Measurements from ENCODE around the gene F2RL3.
A peak's percentile ranks its signal among the peaks of the same experiment; 100 is the strongest.

Gene F2RL3

DNA sequence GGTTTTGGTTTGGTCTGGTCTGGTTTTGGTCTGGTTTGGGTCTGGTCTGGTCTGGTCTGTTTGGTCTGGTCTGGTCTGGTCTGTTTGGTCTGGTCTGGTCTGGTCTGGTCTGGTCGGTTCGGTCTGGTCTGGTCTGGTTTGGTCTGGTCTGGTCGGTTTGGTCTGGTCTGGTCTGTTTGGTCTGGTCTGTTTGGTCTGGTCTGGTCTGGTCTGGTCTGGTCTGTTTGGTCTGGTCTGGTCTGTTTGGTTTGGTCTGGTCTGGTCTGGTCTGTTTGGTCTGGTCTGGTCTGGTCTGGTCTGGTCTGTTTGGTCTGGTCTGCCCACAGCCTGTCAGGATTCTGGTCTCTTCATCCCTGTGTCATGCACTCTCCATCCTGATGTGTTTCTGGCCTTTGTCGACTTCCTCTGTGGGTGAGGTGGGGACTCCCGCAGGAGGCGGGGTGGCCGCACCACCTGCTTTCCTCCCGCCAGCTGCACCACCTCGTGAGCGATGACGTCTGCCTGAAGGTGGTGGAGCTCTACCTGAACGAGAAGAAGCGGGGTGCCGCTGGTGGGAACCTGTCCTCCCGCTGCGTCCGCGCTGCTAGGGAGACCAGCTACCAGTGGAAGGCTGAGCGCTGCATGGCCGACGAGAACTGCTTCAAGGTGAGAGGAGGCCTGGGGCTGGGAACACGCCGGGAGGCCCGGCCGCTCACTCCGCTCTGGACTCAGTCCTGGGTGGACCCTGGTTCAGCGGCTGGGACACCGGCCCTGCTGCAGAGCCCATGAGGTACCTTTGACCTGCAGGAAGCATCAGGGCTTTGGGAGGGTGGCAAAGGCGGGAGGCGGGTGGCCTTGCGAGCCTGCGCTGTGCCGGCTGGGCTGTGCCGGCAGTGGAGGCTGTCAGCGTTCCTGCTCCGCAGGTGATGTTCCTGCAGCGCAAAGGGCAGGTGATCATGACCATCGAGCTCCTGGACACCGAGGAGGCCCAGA is 12.9 kb upstream of the F2RL3 start:
- DNase-seq (ENCODE audit: low spot score) = no peak

DNA sequence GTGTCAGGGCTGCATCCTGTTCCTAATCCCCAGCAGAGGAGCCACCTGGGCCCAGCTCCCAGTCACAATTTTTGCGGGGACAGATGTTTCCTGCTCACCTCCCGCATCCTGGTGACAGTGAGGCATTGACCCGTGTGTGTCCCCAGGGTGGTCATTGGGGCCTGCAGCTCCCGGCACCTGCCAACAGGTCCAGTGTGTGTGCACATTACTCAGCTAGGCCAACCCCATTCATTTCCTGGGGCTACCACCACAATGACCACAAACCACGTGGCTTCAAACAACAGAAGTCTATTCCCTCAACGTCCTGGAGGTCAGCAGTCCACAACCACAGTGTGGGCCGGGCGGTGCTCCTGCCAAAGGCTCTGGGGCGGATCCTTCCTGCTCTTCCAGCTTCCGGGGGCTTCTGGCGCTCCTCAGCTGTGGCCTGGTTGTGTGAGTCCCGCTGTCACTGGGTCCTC is 11.9 kb upstream of the F2RL3 start:
- no peak for DNase-seq (ENCODE audit: low spot score)

DNA sequence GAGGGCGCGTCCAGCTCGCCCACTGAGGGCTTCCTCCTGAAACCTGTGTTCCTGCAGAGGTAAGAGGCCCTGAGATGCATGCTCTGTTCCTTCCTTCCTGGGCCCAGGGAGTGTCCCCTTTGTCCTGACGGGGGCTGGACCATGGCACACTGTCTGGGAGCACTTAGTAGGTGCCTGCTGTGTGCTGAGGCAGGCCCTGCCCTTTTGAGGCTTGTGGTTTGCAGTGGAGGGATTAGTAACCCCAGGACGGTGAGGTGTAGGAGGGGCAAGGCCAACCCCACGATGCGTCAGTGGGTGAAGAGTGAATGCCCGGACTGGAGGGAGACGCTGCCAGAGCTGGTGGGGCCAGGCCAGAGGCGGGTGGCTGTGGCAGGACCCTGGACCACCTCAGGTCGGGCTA is 11.2 kb upstream of the F2RL3 start:
- DNase-seq (ENCODE audit: low spot score) = no peak

DNA sequence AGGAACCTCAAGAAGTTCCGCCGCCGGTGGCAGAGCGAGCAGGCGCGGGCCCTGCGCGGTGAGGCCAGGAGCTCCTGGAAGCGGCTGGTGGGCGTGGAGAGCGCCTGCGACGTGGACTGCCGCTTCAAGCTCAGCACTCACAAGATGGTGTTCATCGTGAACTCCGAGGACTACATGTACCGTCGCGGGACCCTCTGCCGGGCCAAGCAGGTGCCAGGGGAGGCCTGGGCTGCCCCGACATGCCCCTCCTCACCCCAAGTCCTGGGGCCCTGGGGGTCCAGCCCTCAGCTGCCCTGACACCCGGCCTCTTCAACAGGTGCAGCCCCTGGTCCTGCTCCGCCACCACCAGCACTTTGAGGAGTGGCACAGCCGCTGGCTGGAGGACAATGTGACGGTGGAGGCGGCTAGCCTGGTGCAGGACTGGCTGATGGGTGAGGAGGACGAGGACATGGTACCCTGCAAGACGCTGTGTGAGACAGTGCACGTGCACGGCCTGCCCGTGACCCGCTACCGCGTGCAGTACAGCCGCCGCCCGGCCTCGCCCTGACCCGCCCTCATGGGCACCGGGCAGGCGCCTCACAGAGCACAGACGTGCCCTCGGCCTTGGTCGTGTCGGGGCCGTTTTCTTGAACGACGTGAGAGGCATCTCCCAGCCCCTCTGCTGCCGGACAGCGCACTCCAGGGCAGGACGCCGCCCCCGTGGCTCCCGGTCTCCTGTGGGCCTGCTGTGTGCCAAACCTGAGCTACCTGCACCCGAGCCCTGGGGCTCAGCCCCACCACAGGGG is 10.4 kb upstream of the F2RL3 start:
- DNase-seq (ENCODE audit: low spot score) = no peak

DNA sequence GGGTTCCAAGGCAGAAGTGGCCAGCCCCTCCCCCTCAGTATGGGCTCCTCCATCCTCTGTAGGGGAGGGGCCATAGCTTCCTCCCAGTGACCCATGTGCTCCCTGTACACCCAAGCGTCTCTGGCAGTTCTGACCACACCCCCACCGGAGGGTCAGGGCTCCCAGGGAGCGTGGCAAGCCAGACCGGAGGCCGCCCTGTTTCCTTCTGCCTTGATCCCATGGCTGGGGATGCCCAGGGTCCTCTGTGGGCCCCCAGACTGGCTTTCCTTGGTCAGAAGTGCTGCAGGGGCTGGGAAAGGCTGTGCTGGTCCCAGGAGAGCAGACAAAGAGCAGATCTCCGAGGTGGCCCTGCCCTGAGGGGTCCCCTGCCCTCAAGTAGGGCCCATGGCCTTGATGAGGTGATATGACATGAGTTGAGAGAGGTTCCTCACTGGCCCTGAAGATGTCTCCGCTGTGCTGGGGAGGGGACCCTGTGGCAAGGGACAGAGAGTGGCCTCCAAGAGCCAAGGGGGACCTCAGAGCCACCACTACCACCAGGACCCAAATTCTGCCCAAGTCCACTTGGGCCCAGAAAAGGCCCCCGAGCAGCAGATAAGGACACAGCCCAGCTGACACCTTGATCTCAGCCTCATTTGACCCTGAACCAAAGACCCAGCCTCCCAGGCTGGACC is 7.8 kb upstream of the F2RL3 start:
- no peak for DNase-seq (ENCODE audit: low spot score)

DNA sequence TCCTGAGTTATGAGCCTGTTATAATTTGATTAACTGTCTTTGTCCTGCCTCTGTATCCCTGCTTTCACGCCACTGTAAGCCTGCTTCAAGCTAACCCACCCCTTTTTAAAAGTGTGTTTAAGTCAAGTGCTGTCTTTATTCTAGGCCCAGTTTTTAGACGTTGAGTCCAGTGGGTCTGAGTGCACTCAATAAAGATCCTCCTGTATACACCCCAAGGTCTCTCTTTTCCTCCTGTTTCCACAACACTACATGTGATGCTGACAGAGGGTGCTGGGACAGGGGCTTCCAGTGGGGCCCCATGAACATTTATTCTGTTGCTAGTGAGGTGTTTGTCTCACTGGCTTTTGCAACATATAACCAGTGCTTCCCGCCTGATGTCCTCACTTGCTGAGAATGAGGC is 6.7 kb upstream of the F2RL3 start:
- no peak for DNase-seq (ENCODE audit: low spot score)

DNA sequence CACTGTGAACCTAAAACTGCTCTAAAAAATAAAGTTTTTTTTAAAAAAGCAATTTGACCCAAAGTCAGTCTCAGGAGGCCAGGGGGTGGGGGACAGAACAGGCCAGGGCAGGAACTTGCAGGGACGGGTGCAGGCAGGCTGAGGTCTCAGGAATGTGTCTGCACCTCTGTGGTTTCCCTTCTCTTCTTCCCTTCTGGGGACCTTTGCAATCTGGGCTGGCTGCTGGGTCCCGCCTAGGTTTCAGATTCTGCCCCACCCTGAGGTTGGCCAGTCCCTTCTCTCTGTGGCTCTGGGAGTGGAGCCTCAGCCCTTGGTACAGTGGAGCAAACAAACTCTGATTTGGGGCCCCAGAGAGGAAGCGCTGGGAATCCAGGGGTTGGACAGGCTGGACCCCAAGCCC is 5.3 kb upstream of the F2RL3 start:
- DNase-seq (ENCODE audit: low spot score) = no peak

DNA sequence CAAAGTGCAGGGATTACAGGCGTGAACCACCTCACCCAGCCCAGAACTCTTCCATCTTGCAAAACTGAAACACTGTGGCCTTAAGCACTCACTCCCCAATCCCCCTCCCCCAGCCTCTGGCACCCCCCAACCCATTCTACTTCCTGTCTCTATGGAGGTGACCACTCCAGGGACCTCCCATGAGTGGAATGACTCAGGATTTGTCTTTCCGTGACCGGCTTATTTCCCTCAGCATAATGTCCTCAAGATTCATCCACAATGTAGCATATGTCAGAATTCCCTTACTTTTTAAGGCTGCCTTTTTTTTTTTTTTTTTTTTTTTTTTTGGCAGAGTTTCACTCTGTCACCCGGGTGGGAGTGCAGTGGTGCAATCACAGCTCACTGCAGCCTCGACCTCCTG is 3.6 kb upstream of the F2RL3 start:
- no peak for DNase-seq (ENCODE audit: low spot score)

DNA sequence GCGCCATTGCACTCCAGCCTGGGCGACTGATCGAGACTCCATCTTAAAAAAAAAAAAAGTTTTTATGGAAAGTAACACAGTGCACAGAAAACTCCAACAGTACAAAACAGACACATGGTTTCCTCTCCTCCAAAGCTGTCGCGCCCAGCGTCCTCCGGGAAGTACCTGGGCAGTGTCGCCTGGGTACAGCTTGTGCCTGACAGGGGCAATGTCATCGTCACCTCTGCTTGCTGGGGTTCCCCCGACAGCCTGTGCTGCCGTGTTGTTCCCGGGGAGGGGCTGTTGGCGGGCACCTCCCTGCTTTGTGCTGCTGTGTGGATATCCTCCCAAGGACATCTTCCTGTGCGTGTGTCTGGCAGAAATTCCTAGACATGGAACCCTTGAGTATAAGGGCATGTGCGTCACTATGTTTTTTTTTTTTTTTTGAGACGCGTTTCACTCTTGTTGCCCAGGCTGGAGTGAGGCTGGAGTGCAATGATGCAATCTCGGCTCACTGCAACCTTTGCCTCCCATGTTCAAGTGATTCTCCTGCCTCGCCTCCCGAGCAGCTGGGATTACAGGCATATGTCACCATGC is 2.4 kb upstream of the F2RL3 start:
- peak; percentile 51 for DNase-seq (ENCODE audit: low spot score)

DNA sequence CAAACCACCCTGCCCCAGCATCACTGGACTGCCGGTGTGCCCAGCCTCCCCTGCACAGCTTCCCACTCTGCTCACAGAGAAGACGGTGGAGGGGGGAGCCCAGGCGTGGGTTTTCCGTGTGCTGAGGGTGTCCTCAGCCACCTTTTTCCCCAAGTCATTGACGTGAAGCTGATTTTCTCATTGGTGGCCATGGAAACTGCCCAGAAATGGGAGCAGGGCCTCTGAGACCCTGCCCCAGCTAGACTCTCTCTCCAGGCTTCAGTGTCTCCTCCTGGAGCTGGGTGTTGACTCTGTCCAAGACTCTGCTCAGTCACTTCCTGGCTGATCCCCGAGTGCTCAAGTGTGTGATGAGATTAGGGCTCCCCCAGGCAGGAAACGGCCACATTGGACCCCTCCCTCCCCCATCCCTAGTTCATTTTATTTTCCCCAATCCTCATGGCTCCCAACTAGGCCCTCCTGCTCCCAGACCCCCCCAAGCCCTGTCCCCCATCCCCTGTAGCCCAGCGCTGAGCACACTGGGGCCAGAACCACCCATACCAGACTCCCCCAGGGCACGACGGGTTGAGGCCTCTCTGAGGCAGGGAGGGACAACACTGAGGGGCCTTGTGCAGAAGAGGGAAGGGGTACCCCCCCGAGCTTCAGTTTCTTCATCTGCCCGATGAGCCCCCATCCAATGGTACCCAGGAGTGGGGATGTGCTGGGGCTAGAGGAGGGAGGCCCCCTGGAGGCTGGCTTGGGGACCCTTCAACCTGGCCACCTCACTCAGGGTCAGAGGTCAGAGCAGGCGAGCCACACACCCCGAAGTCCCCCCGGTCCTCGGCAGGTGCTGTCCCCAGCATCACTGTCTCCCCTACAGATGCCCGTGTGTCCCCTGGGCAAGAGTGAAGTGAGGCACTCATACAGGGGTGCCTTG is 1.2 kb upstream of the F2RL3 start:
- DNase-seq (ENCODE audit: low spot score) = no peak

DNA sequence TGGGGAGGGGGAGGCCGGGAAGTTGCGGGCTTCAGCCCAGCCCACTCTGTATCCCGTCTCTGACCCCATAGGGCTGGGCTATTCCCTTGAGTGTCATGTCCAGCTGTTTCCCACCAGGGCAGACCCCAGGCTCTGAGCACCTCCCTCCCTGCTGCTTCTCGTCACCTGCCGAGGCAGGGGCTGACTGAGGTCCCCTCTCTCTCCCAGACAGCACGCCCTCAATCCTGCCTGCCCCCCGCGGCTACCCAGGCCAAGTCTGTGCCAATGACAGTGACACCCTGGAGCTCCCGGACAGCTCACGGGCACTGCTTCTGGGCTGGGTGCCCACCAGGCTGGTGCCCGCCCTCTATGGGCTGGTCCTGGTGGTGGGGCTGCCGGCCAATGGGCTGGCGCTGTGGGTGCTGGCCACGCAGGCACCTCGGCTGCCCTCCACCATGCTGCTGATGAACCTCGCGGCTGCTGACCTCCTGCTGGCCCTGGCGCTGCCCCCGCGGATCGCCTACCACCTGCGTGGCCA is 625 bp downstream of the F2RL3 start:
- no peak for DNase-seq (ENCODE audit: low spot score)

DNA sequence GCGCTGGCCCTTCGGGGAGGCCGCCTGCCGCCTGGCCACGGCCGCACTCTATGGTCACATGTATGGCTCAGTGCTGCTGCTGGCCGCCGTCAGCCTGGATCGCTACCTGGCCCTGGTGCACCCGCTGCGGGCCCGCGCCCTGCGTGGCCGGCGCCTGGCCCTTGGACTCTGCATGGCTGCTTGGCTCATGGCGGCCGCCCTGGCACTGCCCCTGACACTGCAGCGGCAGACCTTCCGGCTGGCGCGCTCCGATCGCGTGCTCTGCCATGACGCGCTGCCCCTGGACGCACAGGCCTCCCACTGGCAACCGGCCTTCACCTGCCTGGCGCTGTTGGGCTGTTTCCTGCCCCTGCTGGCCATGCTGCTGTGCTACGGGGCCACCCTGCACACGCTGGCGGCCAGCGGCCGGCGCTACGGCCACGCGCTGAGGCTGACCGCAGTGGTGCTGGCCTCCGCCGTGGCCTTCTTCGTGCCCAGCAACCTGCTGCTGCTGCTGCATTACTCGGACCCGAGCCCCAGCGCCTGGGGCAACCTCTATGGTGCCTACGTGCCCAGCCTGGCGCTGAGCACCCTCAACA is 1.2 kb downstream of the F2RL3 start:
- no peak for DNase-seq (ENCODE audit: low spot score)

DNA sequence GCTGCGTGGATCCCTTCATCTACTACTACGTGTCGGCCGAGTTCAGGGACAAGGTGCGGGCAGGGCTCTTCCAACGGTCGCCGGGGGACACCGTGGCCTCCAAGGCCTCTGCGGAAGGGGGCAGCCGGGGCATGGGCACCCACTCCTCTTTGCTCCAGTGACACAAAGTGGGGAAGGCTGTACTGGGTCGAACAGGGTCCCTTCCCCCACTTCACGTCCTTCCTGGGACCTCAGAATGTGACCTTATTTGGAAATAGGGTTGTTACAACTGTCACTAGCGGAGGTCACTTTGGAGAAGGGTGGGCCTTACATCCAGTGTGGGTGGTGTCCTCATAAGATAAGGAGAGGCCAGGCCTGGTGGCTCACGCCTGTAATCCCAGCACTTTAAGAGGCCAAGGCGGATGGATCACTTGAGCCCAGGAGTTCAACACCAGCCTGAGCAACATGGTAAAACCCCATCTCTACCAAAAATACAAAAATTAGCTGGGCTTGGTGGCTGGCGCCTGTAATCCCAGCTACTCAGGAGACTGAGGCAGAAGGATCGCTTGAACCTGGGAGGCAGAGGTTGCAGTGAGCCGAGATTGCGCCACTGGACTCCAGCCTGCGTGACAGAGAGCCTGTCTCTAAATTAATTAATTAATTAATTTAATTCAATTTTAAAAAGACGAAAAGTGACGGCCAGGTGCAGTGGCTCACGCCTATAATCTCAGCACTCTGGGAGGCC is 1.8 kb downstream of the F2RL3 start:
- DNase-seq (ENCODE audit: low spot score) = no peak

DNA sequence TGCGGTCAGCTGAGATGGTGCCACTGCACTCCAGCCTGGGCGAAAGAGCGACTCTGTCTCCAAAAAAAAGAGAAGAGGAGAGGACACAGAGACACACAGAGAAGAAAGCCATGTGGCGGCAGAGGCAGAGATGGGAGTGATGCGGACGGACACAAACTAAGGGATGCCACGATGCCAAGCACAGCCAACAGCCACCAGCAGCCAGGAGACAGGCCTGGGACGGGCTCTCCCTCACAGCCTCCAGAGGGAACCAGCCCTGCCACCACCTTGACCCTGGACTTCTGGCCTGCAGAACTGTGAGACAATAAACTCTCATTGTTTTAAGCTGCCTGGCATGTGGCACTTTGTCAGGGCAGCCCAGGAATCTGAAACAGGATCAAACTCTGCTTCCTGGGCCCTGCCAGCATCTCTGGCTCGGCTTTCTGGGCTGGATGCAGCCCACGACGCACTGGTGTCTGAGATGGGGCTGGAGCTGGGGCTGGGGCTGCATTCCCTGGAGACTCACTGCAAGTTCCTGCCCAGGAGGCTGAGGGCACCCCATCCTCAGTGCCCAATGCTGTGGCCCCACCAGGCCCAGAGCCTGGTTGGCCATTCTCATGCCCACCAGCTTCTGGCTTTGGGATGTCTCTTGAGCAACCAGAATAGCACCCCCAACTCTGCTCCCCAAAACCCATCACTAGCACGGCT is 3.0 kb downstream of the F2RL3 start:
- no peak for DNase-seq (ENCODE audit: low spot score)

DNA sequence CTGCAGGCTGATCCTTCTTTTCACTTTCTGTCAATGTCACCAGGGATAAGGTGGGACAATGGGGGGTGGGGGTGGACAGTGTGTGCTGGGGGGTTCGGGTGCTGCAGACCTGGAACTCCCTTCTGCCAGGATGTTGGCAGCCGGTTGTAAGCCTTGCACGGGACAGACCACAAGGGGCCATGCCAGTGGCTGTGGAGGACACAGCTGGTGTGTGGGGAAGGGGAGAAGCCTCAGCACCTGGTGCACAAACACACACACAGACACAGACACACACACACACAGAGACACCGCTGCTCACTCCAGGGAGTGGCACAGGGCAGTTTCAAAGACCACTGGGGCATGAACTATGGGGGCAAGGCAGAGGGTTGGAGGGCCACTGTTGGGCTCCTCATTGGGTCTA is 3.6 kb downstream of the F2RL3 start:
- DNase-seq (ENCODE audit: low spot score) = no peak

DNA sequence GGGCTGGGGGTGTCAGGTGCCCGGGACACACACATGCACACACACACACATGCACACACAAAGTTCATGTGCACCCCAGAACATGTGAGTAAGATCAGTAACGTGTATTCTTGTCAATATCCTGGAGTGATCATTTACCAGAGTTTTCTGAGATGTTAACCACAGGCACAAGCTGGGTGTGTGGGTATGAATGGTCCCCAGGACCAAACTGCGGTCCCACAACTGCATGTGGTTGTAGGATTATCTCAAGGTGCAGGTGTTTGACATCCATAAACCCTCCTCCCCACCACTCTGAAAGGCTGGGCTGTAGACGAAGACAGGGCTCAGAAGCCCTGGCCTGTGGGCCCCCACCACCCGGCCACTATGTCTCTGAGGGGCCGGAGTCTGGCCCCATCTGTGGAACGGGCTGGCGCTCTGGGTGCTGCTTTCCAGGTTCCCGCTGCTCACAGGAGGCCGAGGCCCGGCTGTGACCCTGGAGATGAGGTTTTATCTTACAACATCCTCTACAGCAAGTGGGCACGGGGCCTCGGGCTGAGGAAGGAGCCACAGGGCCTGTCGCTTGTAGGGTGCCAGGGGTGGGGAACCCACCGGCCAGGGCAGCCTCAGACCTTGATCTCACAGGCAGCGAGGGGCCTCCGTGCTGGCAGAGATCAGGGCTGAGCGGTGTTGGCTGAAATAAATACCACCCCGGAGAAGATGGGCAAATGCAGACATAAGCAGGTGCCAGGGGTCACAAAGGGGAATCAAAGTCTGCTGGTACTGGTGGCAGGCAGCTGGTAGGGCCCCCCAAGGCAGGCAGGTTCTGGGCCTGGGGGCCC is 4.3 kb downstream of the F2RL3 start:
- DNase-seq (ENCODE audit: low spot score) = no peak

DNA sequence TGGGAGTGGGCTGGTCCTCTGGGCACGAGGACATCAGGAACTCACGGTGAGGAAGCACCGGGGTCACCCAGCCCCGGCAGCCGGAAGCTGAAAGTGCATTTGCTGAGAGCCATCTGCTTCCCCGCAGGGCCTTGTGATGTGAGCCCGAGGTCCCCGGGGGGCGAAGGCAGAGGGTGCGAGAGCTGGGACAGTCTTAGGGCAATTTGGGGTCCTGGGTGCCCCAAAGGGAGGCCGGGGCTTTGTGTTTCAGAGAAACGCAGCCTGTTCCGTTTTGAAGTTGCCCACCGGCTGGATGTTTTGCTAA is 4.8 kb downstream of the F2RL3 start:
- DNase-seq (ENCODE audit: low spot score) = no peak

DNA sequence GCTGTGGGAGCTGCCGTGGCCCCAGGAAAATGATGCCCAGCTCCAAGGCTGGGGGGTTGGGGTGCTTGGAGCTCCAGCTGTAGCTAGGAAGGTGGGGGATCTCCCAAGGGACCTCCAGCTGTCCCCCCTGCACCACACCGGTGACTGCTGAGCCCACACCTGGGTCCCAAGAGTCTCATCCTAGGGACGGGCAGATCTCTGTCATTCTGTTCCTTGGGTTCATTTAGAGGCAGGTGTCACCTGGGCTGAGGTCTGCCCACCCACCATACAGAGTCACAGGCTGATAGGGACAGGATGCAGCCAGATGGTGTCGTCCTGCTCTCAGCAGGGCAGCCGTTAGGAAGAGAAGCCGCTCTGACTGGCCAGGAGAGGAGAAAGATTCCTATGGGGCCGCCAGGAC is 5.3 kb downstream of the F2RL3 start:
- DNase-seq (ENCODE audit: low spot score) = no peak
